Mesenchymal stem cell (in vitro differentiated cells and primary cell): ENCODE measurements around the gene SYT9.
A peak's percentile ranks its signal among the peaks of the same experiment; 100 is the strongest.

Experiments
- DNase-seq: peaks from one replicate; pipeline ENCODE4 v3.0.0-alpha.2; 2013
- H2AFZ ChIP-seq: one replicate; pipeline ENCODE4 v1.6.1; 2013; ENCODE audit warnings: low read depth, mild to moderate bottlenecking, control low read depth, inconsistent platforms, low read length, moderate library complexity
- H2AK5ac ChIP-seq: 2 replicates; pipeline ENCODE4 v1.6.1; 2013; ENCODE audit warnings: low read length, moderate library complexity, mild to moderate bottlenecking, inconsistent platforms; ENCODE audit not compliant: severe bottlenecking
- H2BK120ac ChIP-seq: one replicate; pipeline ENCODE4 v1.6.1; 2013; ENCODE audit warnings: low read depth, mild to moderate bottlenecking, inconsistent platforms, low read length, moderate library complexity
- H2BK12ac ChIP-seq, 2 experiments: one replicate each; pipeline ENCODE4 v1.6.1; 2013; ENCODE audit warnings: inconsistent platforms in 2 of 2, low read length in 2 of 2, mild to moderate bottlenecking in 2 of 2, moderate library complexity in 2 of 2, control low read depth in 1 of 2
- H2BK15ac ChIP-seq: one replicate; pipeline ENCODE4 v1.6.1; 2013; ENCODE audit warnings: mild to moderate bottlenecking, low read depth, inconsistent platforms; ENCODE audit not compliant: poor library complexity, severe bottlenecking
- H2BK5ac ChIP-seq: 2 replicates; pipeline ENCODE4 v1.6.1; 2013; ENCODE audit warnings: low read depth, mild to moderate bottlenecking, low read length, control low read depth, inconsistent platforms; ENCODE audit not compliant: poor library complexity, severe bottlenecking
- H3K14ac ChIP-seq, 2 experiments: one replicate each; pipeline ENCODE4 v1.6.1; 2013; ENCODE audit warnings: inconsistent platforms in 2 of 2, low read length in 2 of 2, control low read depth in 1 of 2, mild to moderate bottlenecking in 1 of 2, moderate library complexity in 1 of 2
- H3K18ac ChIP-seq, 2 experiments: one replicate each; pipeline ENCODE4 v1.6.1; 2013; ENCODE audit warnings: inconsistent platforms in 2 of 2, low read length in 2 of 2, control low read depth in 1 of 2, low read depth in 1 of 2, mild to moderate bottlenecking in 1 of 2
- H3K23ac ChIP-seq, 2 experiments: one replicate each; pipeline ENCODE4 v1.6.1; 2013; ENCODE audit warnings: inconsistent platforms in 2 of 2, low read length in 2 of 2, mild to moderate bottlenecking in 2 of 2, moderate library complexity in 2 of 2, control low read depth in 1 of 2
- H3K27ac ChIP-seq: 2 replicates; pipeline ENCODE4 v1.5.1; 2013; ENCODE audit warnings: mild to moderate bottlenecking, moderate library complexity, low read length, control low read depth, inconsistent platforms; ENCODE audit not compliant: poor library complexity, severe bottlenecking
- H3K27me3 ChIP-seq, 2 experiments: 2 replicates each; pipeline versions ENCODE4 v1.6.1 to v1.7.0; 2013; ENCODE audit warnings: low read length in 2 of 2, mild to moderate bottlenecking in 2 of 2, moderate library complexity in 2 of 2, control low read depth in 1 of 2, inconsistent platforms in 1 of 2; ENCODE audit not compliant: control insufficient read depth in 1 of 2, insufficient read depth in 1 of 2
- H3K36me3 ChIP-seq, 2 experiments: 2 replicates each; pipeline versions ENCODE4 v1.6.1 to v1.7.0; 2013; ENCODE audit warnings: low read length in 2 of 2, control low read depth in 1 of 2, inconsistent platforms in 1 of 2, low read depth in 1 of 2, mild to moderate bottlenecking in 1 of 2; ENCODE audit not compliant: insufficient read depth in 2 of 2, control insufficient read depth in 1 of 2
- H3K4ac ChIP-seq, 2 experiments: one replicate each; pipeline ENCODE4 v1.6.1; 2013; ENCODE audit warnings: inconsistent platforms in 2 of 2, low read length in 2 of 2, mild to moderate bottlenecking in 2 of 2, moderate library complexity in 2 of 2, control low read depth in 1 of 2, low read depth in 1 of 2
- H3K4me1 ChIP-seq: 2 replicates; pipeline ENCODE4 v1.6.1; 2013; ENCODE audit warnings: low read depth, low read length, control low read depth; ENCODE audit not compliant: control insufficient read depth, insufficient read depth
- H3K4me2 ChIP-seq: 2 replicates; pipeline ENCODE4 v1.6.1; 2013; ENCODE audit warnings: low read length, mild to moderate bottlenecking, inconsistent platforms; ENCODE audit not compliant: poor library complexity, severe bottlenecking
- H3K4me3 ChIP-seq, 2 experiments: 2 replicates each; pipeline versions ENCODE4 v1.5.1 to v1.7.0; 2013; ENCODE audit warnings: low read length in 2 of 2, mild to moderate bottlenecking in 2 of 2, control low read depth in 1 of 2, low read depth in 1 of 2; ENCODE audit not compliant: insufficient read depth in 1 of 2
- H3K79me1 ChIP-seq: replicated peaks from 2 replicates; pipeline ENCODE4 v1.6.1; 2013; ENCODE audit warnings: mild to moderate bottlenecking, control low read depth, low read length, inconsistent platforms; ENCODE audit not compliant: poor library complexity, severe bottlenecking
- H3K9ac ChIP-seq: 2 replicates; pipeline ENCODE4 v1.7.0; 2013; ENCODE audit warnings: mild to moderate bottlenecking, low read length, moderate library complexity
- H3K9me3 ChIP-seq: 2 replicates; pipeline ENCODE4 v1.7.0; 2013; ENCODE audit warnings: mild to moderate bottlenecking, low read length; ENCODE audit not compliant: control insufficient read depth
- H4K8ac ChIP-seq: one replicate; pipeline ENCODE4 v1.6.1; 2013; ENCODE audit warnings: inconsistent platforms, mild to moderate bottlenecking, low read length, moderate library complexity
- H4K91ac ChIP-seq: one replicate; pipeline ENCODE4 v1.6.1; 2013; ENCODE audit warnings: mild to moderate bottlenecking, low read length, inconsistent platforms
- WGBS: methylation state at CpG from one replicate; pipeline ENCODE4 v1.1.7; 2013; ENCODE audit warnings: mixed read lengths; 5-methylcytosine and 5-hydroxymethylcytosine counted together

Gene SYT9

DNA sequence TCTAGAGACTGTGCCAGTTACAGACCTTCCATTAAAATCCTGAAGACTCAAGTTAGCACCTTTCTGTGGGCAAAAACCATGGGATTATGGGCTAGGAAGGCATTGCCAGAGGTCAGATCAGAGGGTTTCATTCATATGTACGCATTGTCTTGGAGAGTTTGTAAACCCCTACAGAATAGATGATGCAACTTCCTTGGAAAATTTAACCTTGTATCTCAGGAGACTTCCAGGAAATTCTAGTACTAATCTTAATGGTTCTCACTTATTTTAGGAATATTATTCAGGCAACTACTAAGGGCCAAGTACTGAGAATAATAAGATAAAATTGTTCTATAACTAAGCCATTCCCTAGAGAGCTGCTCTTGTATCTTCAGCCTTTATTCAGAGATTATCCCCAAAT lies 240.5 kb downstream of the SYT9 start:
- H3K36me3 ChIP-seq, result peaks cover 0 to 58% of the 10 kb centered on the region in 2 experiments
- H3K4ac ChIP-seq, result no peak overlapping the region
- no peak overlapping the region for H2AK5ac ChIP-seq
- no peak overlapping the region for H3K9ac ChIP-seq
- H3K14ac ChIP-seq, result no peak overlapping the region
- H4K8ac ChIP-seq, result peak overlapping the region; percentile 38
- H3K79me1 ChIP-seq, result no peaks in the 10 kb centered on the region
- no peak overlapping the region for H3K23ac ChIP-seq
- DNase-seq, result no peak
- no peaks in the 10 kb centered on the region for H3K27me3 ChIP-seq
- H4K91ac ChIP-seq, result no peak overlapping the region
- H3K27ac ChIP-seq, result no peak overlapping the region
- no peak overlapping the region for H3K18ac ChIP-seq
- H3K4me2 ChIP-seq, result no peak overlapping the region
- no peak overlapping the region for H2BK5ac ChIP-seq
- H2BK15ac ChIP-seq, result no peak overlapping the region
- WGBS, result no CpG with 5 or more reads among the region's 1 CpG
- no peak overlapping the region for H3K4me3 ChIP-seq
- no peak overlapping the region for H2BK12ac ChIP-seq
- no peak overlapping the region for H2BK120ac ChIP-seq
- H3K9me3 ChIP-seq, result no peaks in the 10 kb centered on the region
- H2AFZ ChIP-seq, result no peak overlapping the region
- H3K4me1 ChIP-seq, result no peaks in the 10 kb centered on the region

DNA sequence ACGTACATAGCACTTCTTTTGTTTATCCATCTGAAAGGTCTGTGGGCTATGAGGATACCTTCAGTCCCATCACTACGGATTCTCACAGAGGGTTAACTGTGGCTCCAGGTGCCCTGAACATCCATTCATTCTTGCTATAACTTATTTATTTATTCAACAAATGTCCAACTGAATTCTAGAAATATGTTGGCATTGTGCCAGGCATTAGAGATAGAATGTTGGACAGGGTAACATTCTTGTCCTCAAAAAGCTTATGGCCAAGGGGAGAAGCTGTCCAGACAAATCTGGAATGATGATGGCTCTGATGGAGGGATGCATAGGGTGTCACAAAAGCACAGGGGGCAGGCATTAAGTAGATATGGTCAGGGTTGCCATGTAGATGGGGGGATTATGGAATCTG lies 242.0 kb downstream of the SYT9 start:
- no peak overlapping the region for H2AFZ ChIP-seq
- peaks cover 0 to 63% of the 10 kb centered on the region in 2 experiments for H3K36me3 ChIP-seq
- H4K91ac ChIP-seq, result no peak overlapping the region
- H3K23ac ChIP-seq, result no peak overlapping the region
- H3K9me3 ChIP-seq, result no peaks in the 10 kb centered on the region
- no peak overlapping the region for H3K18ac ChIP-seq
- 87% methylated on average over 1 of the region's 2 CpGs for WGBS
- H3K4me3 ChIP-seq, result no peak overlapping the region
- H3K79me1 ChIP-seq, result no peaks in the 10 kb centered on the region
- H3K9ac ChIP-seq, result no peak overlapping the region
- no peak overlapping the region for H2BK5ac ChIP-seq
- H2BK15ac ChIP-seq, result no peak overlapping the region
- no peak overlapping the region for H2BK120ac ChIP-seq
- no peak overlapping the region for H2AK5ac ChIP-seq
- DNase-seq, result no peak
- no peak overlapping the region for H3K4ac ChIP-seq
- no peaks in the 10 kb centered on the region for H3K4me1 ChIP-seq
- H3K4me2 ChIP-seq, result no peak overlapping the region
- no peak overlapping the region for H3K27ac ChIP-seq
- H3K14ac ChIP-seq, result no peak overlapping the region
- no peak overlapping the region for H4K8ac ChIP-seq
- H3K27me3 ChIP-seq, result no peaks in the 10 kb centered on the region
- no peak overlapping the region for H2BK12ac ChIP-seq

DNA sequence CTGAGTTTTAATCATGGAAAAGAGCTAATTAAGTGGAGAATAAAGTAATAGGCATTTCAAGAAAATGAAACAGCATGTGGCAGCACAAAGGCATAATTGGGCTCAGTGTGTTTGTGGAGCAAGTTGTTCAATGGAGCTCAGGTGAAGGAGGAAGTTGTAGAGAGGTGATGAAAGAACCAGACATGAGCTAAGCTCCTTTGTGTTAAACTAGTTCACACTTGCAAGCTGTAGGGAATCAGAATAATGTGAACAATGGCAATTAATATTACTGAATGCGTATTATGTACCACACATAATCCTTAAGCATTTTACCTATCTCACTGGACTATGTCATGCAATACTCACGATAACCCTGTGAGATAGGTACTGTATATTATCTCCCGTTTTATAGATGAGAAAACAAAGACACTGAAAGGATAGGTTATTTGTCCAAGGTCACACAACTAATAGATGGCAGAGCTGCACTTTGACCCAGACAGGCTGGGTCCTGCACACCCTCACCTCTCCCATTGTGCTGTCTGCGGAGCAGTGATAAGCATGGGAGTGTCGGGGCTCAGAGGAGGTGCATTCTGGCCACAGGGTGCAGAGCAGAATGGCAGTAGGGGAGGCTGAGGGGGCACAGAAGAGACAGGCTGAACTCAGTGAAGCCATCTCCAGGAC lies 242.5 kb downstream of the SYT9 start:
- H2AK5ac ChIP-seq, result no peak overlapping the region
- H4K91ac ChIP-seq, result no peak overlapping the region
- no peak overlapping the region for H2BK120ac ChIP-seq
- no peak overlapping the region for H3K4me2 ChIP-seq
- H3K4ac ChIP-seq, result no peak overlapping the region
- no peaks in the 10 kb centered on the region for H3K27me3 ChIP-seq
- 90% methylated on average over 4 of the region's 5 CpGs for WGBS
- no peaks in the 10 kb centered on the region for H3K4me1 ChIP-seq
- H3K27ac ChIP-seq, result no peak overlapping the region
- H3K14ac ChIP-seq, result no peak overlapping the region
- H3K79me1 ChIP-seq, result no peaks in the 10 kb centered on the region
- no peak for DNase-seq
- H3K36me3 ChIP-seq, result peaks cover 0 to 61% of the 10 kb centered on the region in 2 experiments
- H3K18ac ChIP-seq, result peak overlapping the region in 1 of 2 experiments; percentile 1
- H2AFZ ChIP-seq, result no peak overlapping the region
- no peak overlapping the region for H3K4me3 ChIP-seq
- no peak overlapping the region for H3K23ac ChIP-seq
- H2BK15ac ChIP-seq, result no peak overlapping the region
- H3K9me3 ChIP-seq, result no peaks in the 10 kb centered on the region
- H3K9ac ChIP-seq, result no peak overlapping the region
- no peak overlapping the region for H2BK5ac ChIP-seq
- H4K8ac ChIP-seq, result no peak overlapping the region
- no peak overlapping the region for H2BK12ac ChIP-seq

DNA sequence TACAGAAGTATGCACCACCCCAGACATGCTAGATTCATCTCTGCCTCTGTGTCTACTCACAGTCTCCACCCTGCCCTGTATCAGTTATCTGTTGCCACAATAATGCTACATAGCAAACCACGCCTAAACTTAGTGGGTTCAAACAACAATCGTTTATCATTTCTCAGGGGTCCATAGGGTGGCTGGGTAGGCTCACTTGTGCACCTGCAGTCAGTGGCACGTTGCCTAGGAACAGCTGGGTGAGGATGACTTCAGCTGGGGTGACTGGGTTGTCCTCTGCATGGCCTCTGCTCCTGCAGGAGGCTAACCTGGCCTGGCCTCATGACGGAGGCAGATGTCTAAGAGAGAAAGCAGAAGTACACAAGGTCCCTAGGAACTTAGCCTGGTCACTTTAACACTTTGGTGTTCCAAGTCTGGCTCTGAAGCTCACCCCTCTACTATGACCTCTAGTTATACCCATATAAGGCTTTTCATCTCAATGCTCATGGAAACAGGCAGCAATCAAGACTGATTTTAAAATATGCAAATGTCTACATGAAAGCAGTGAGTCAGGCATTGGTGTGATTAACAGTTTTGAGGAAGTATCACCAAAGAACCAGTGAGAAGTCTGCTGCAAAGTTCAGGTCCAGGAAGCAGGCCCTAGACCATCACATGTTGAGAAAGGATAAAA lies 244.3 kb downstream of the SYT9 start:
- H3K4me2 ChIP-seq, result no peak overlapping the region
- no peak overlapping the region for H3K18ac ChIP-seq
- H3K14ac ChIP-seq, result no peak overlapping the region
- H2AK5ac ChIP-seq, result no peak overlapping the region
- WGBS, result 73% methylated on average over 4 of the region's 4 CpGs
- no peak overlapping the region for H2AFZ ChIP-seq
- H3K9ac ChIP-seq, result no peak overlapping the region
- H3K4me1 ChIP-seq, result no peaks in the 10 kb centered on the region
- DNase-seq, result no peak
- no peak overlapping the region for H3K23ac ChIP-seq
- no peak overlapping the region for H3K4me3 ChIP-seq
- H2BK12ac ChIP-seq, result no peak overlapping the region
- no peaks in the 10 kb centered on the region for H3K79me1 ChIP-seq
- H3K27me3 ChIP-seq, result no peaks in the 10 kb centered on the region
- H3K36me3 ChIP-seq, result peaks cover 0 to 66% of the 10 kb centered on the region in 2 experiments
- no peak overlapping the region for H2BK5ac ChIP-seq
- H2BK15ac ChIP-seq, result no peak overlapping the region
- H4K91ac ChIP-seq, result no peak overlapping the region
- H4K8ac ChIP-seq, result no peak overlapping the region
- H3K4ac ChIP-seq, result no peak overlapping the region
- no peak overlapping the region for H3K27ac ChIP-seq
- no peak overlapping the region for H2BK120ac ChIP-seq
- H3K9me3 ChIP-seq, result no peaks in the 10 kb centered on the region
